ENCODE measurements around the gene FANCG. TPM values are rescaled to one million over a fixed set of nuclear protein-coding genes. Genes with fewer than 3 reads are reported as not detected.

The FANCG gene
- total and polyA plus RNA-seq, 7 donors = 3.2 to 24.0 (median 11.0) TPM

GRCh38 chr9:35059438-35059837 is 20.3 kb downstream of the FANCG start:
- H3K36me3 ChIP-seq = peaks cover 77 to 100% (median 90%) of the 10 kb centered on the region in 4 donors
- H3K4me1 ChIP-seq = no peaks in the 10 kb centered on the region
- no peaks in the 10 kb centered on the region for H3K27me3 ChIP-seq
- no peak for TF ChIP-seq POLR2A (IDR thresholded peaks at IDR 0.05)
- DNase-seq = no peak
- no peaks in the 10 kb centered on the region for H3K9me3 ChIP-seq
- 95 to 96% methylated on average over 10 of the region's 10 CpGs for WGBS, 2 donors
- intact Hi-C loops (cut with DNase I) = no loop called here
- H3K4me3 ChIP-seq = no peak overlapping the region
- H3K27ac ChIP-seq = no peak overlapping the region

- Histone ChIP-seq H3K27me3 (no peaks in the 10 kb centered on the region), H3K4me3 (no peak overlapping the region), H3K27ac (no peak overlapping the region), H3K4me1 (no peaks in the 10 kb centered on the region), H3K9me3 (no peaks in the 10 kb centered on the region), H3K36me3 (peaks cover 56 to 92% (median 68%) of the 10 kb centered on the region in 4 donors)
- 97% methylated on average over 8 of the region's 8 CpGs for WGBS, 2 donors
- intact Hi-C loops (cut with DNase I) = no loop called here
- DNase-seq = no peak
- TF ChIP-seq POLR2AphosphoS5 (IDR thresholded peaks at IDR 0.05) = no peak
- TF ChIP-seq POLR2A (IDR thresholded peaks at IDR 0.05) = no peak
- TF ChIP-seq EP300 (IDR thresholded peaks at IDR 0.05) = no peak
- no peak for TF ChIP-seq CTCF (IDR thresholded peaks at IDR 0.05)
These were observed 22.5 kb downstream of the FANCG start for GRCh38 chr9:35057271-35057620.

GRCh38 chr9:35056571-35057270 is 23.0 kb downstream of the FANCG start:
- no peaks in the 10 kb centered on the region for H3K9me3 ChIP-seq
- H3K36me3 ChIP-seq = peaks cover 51 to 92% (median 62%) of the 10 kb centered on the region in 4 donors
- no peak overlapping the region for H3K27ac ChIP-seq
- no peak for DNase-seq
- no peaks in the 10 kb centered on the region for H3K27me3 ChIP-seq
- intact Hi-C loops (cut with DNase I) = no loop called here
- H3K4me1 ChIP-seq = no peaks in the 10 kb centered on the region
- no peak overlapping the region for H3K4me3 ChIP-seq
- 89 to 93% methylated on average over 9 of the region's 9 CpGs for WGBS, 2 donors
- no peak for TF ChIP-seq EP300 (IDR thresholded peaks at IDR 0.05)
- TF ChIP-seq CTCF (IDR thresholded peaks at IDR 0.05) = no peak
- TF ChIP-seq POLR2A (IDR thresholded peaks at IDR 0.05) = no peak
- no peak for TF ChIP-seq POLR2AphosphoS5 (IDR thresholded peaks at IDR 0.05)

GRCh38 chr9:35054871-35055644 is 24.7 kb downstream of the FANCG start:
- H3K4me3 ChIP-seq = no peak overlapping the region
- intact Hi-C loops (cut with DNase I) = no loop called here
- no peaks in the 10 kb centered on the region for H3K27me3 ChIP-seq
- H3K27ac ChIP-seq = no peak overlapping the region
- H3K4me1 ChIP-seq = peaks cover 0 to 8% (median 2%) of the 10 kb centered on the region in 4 donors
- WGBS, 2 donors = 95% methylated on average over 14 of the region's 14 CpGs
- peaks cover 34 to 92% (median 46%) of the 10 kb centered on the region in 4 donors for H3K36me3 ChIP-seq
- no peaks in the 10 kb centered on the region for H3K9me3 ChIP-seq
- TF ChIP-seq POLR2A (IDR thresholded peaks at IDR 0.05) (no peak), EP300 (IDR thresholded peaks at IDR 0.05) (no peak)
- DNase-seq = no peak

GRCh38 chr9:35054185-35054835 is 25.4 kb downstream of the FANCG start:
- Histone ChIP-seq H3K9me3 (no peaks in the 10 kb centered on the region), H3K4me3 (no peak overlapping the region), H3K4me1 (peaks cover 0 to 8% (median 2%) of the 10 kb centered on the region in 4 donors), H3K27ac (no peak overlapping the region), H3K36me3 (peaks cover 26 to 91% (median 39%) of the 10 kb centered on the region in 4 donors), H3K27me3 (no peaks in the 10 kb centered on the region)
- intact Hi-C loops (cut with DNase I) = no loop called here
- 57 to 89% methylated on average over 5 of the region's 5 CpGs for WGBS, 2 donors
- TF ChIP-seq CTCF (IDR thresholded peaks at IDR 0.05) (no peak), EP300 (IDR thresholded peaks at IDR 0.05) (no peak), POLR2A (IDR thresholded peaks at IDR 0.05) (no peak), POLR2AphosphoS5 (IDR thresholded peaks at IDR 0.05) (no peak)
- DNase-seq = no peak
